Measurements from ENCODE around the gene NFIA. TPM values are rescaled to one million over a fixed set of nuclear protein-coding genes. Genes with fewer than 3 reads are reported as not detected.
"Not testable (repeated sequence)": the region's sequence is repeated elsewhere in the genome, so short reads cannot be mapped to it uniquely, and the experiment has no call there.

Gene NFIA
- total and polyA plus RNA-seq, 5 donors = 15.9 to 127 (median 108) TPM

DNA sequence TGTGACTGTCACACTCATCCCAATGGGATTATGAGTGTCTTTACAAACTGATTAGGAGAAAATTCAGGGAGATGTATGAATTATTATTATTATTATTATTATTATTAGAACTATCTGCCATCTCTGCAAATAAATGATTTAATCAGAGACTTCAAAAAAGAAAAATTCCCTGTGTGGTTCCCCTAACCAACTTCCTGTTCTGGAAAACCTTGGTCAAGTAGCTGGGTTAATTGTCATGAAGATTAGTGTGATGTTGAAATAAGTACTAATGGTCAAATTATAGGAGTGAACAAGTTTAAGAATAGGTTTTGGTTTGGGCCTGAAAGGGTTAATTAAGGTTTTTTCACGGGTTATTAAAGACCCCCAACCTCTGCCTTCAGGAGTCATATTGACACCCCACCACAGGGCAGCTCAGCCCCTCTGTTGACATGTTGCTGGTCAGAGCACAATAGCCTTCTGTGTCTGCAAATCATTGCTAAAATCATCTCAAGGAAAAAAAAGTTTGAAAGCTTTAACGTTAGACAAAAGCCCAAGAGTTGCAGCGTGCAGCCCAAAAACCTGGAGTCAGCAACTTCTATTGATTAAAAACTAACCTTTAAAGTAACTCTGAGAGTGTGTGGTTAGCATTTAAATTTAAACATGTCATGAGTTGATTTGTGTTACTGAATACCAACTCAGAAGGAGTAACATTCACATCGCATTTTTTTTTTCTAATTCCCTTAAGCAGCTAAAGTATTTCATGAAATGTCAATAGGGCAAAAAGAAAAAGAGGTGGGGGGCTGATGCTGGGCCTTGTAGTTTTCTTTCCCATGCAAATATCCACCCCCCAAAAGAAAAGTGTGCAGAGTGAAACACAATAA is 370.0 kb downstream of the NFIA start:
- no peak overlapping the region for H3K4me3 ChIP-seq (ENCODE audit: low read length)
- no peaks in the 10 kb centered on the region for H3K27me3 ChIP-seq (ENCODE audit: control insufficient read depth, insufficient read depth)
- ATAC-seq = no peak
- peak overlapping the region; percentile 88 for H3K27ac ChIP-seq (ENCODE audit: low read length)
- peaks cover 27% of the 10 kb centered on the region for H3K4me1 ChIP-seq (ENCODE audit: control insufficient read depth, insufficient read depth, low read length)
- DNase-seq = no peak
- 8% methylated on average over 4 of the region's 4 CpGs for WGBS
- H3K9me3 ChIP-seq (ENCODE audit: control insufficient read depth, low read length) = no peaks in the 10 kb centered on the region
- intact Hi-C loops (cut with DNase I) = loop anchor here (5.0 to 10.0 kb wide), 7 partner anchors 108 to 478 kb away; partner anchors contain the start of gene NFIA (in 1 of the 4)

DNA sequence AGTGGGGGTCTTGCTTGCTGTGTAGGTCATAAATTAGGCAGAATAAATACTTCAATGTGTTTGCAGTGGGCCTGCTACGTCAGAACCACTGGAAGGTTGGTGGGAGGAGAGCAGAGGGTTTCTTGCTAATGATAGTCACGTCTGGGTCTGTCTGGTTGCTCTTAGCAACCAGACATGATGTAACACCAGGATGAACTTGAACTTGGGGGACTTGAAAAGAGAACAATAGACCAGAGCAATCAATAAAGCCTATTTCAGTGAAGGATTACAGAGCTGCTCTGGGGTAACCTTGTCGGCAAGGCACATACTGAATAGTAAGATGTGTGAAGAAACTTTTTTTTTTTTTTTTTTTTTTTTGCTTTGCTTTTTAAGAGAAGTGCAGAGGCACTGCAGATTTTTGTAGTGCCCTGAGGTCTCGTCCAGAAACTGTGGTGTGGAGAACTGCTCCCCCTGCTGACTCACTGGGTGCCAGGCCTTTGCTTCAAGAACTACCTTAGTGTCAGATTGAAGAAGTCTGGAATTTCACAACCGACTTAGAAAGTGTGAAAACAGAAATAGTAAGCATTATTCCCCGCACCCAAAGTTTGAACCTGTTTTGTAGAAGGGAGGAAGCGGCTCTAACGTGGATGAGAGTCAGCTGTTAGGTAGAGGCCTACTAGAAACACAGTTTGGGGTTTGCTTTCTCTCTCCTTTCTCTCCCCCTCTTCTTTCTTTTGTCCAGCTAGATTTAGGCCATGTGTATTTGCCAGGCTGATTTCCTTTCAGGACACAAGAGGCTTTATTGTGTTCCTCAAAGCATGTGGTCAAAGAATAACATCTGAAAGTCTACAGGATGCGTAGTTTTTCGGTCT is 371.0 kb downstream of the NFIA start:
- Histone ChIP-seq H3K27ac (ENCODE audit: low read length) (peak overlapping the region; percentile 88), H3K27me3 (ENCODE audit: control insufficient read depth, insufficient read depth) (no peaks in the 10 kb centered on the region), H3K4me3 (ENCODE audit: low read length) (no peak overlapping the region), H3K4me1 (ENCODE audit: control insufficient read depth, insufficient read depth, low read length) (peaks cover 27% of the 10 kb centered on the region), H3K9me3 (ENCODE audit: control insufficient read depth, low read length) (no peaks in the 10 kb centered on the region)
- intact Hi-C loops (cut with DNase I) = loop anchor here (5.0 to 10.0 kb wide), 7 partner anchors 109 to 479 kb away; partner anchors contain the start of gene NFIA (in 1 of the 4)
- DNase-seq (peak; percentile 89 to 96 (median 93)), ATAC-seq (peak; percentile 75 to 87)
- WGBS = 8% methylated on average over 10 of the region's 10 CpGs

DNA sequence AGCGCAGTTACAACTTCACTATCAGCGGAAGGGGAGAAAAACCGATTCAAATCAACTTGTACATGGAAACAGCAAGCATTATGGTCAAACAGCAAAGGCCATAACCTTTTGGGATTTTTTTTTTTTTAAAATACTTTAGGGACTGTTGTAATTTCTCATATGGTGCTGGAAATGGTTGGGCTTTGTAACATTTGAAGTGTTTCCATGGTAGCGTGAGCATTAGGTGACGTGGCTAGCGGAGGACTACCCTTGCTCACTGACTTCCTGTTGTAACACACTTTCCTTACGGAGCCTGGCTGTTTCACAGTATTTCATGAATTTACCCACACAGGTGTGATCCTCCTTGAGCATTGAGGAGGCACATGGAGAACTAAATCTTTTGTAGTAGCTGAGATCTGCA is 373.0 kb downstream of the NFIA start:
- Histone ChIP-seq H3K9me3 (ENCODE audit: control insufficient read depth, low read length) (no peaks in the 10 kb centered on the region), H3K27ac (ENCODE audit: low read length) (no peak overlapping the region), H3K4me3 (ENCODE audit: low read length) (no peak overlapping the region), H3K4me1 (ENCODE audit: control insufficient read depth, insufficient read depth, low read length) (peaks cover 14% of the 10 kb centered on the region), H3K27me3 (ENCODE audit: control insufficient read depth, insufficient read depth) (no peaks in the 10 kb centered on the region)
- ATAC-seq (no peak), DNase-seq (no peak)
- intact Hi-C loops (cut with DNase I) = loop anchor here in 3 of 4 donors (10.0 kb wide), 5 partner anchors 111 to 481 kb away; partner anchors contain the start of gene NFIA (in 1 of the 3)
- WGBS = 84% methylated on average over 7 of the region's 7 CpGs

DNA sequence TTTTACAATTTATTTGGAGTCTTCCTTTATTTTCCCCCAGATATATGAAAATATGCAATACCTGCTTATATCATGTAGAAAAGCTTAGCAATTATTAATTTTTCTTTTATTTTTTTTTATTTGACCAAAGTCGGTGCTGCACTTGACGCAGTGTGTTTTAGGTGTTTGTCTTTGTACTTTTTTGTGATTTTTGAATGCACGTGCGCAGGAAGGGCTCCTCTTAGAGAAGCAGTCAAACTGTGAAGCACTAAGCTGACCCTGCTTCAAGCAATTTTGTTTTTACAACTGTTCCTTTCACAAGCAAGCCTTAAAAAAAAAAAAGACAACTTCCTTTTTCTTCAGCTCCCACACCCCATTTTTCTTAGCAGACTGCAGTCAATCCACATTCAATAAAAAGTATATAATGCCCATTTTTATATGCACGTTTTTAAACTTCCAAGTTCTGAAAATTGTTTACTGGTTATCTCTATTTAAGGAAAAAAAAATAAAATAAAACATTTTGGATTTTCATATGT is 375.2 kb downstream of the NFIA start:
- DNase-seq (no peak), ATAC-seq (no peak)
- no peaks in the 10 kb centered on the region for H3K9me3 ChIP-seq (ENCODE audit: control insufficient read depth, low read length)
- WGBS = 72% methylated on average over 5 of the region's 5 CpGs
- no peak overlapping the region for H3K4me3 ChIP-seq (ENCODE audit: low read length)
- H3K27me3 ChIP-seq (ENCODE audit: control insufficient read depth, insufficient read depth) = no peaks in the 10 kb centered on the region
- no peak overlapping the region for H3K27ac ChIP-seq (ENCODE audit: low read length)
- peaks cover 3% of the 10 kb centered on the region for H3K4me1 ChIP-seq (ENCODE audit: control insufficient read depth, insufficient read depth, low read length)
- intact Hi-C loops (cut with DNase I) = loop anchor here in 3 of 4 donors (10.0 kb wide), 5 partner anchors 113 to 483 kb away; partner anchors contain the start of gene NFIA (in 1 of the 3)

DNA sequence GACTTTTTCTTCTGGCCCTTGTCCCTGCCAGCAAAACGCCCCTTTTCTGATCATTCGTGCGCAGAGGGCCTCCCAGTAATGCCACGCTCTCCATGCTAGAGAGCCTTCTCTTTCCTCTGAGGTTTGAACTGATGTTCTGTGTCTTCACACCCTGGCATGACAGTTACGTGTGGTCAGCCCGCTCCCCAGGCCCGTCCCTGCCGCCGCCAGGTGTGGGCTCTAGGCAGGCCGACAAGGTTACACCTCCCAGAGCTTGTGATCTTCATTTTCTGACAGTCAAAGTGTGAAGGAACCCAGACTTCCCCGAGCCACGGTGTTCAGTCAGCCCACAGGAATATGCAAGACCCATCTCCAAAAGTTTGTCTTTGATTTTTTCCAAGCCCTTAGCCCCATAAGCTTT is 377.0 kb downstream of the NFIA start:
- WGBS = 93% methylated on average over 12 of the region's 12 CpGs
- ATAC-seq = no peak
- intact Hi-C loops (cut with DNase I) = loop anchor here in 3 of 4 donors (10.0 kb wide), 5 partner anchors 115 to 485 kb away; partner anchors contain the start of gene NFIA (in 1 of the 3)
- DNase-seq = peak in 1 of 3 donors; percentile 48
- Histone ChIP-seq H3K27me3 (ENCODE audit: control insufficient read depth, insufficient read depth) (no peaks in the 10 kb centered on the region), H3K4me3 (ENCODE audit: low read length) (no peak overlapping the region), H3K27ac (ENCODE audit: low read length) (no peak overlapping the region), H3K4me1 (ENCODE audit: control insufficient read depth, insufficient read depth, low read length) (no peaks in the 10 kb centered on the region), H3K9me3 (ENCODE audit: control insufficient read depth, low read length) (no peaks in the 10 kb centered on the region)

DNA sequence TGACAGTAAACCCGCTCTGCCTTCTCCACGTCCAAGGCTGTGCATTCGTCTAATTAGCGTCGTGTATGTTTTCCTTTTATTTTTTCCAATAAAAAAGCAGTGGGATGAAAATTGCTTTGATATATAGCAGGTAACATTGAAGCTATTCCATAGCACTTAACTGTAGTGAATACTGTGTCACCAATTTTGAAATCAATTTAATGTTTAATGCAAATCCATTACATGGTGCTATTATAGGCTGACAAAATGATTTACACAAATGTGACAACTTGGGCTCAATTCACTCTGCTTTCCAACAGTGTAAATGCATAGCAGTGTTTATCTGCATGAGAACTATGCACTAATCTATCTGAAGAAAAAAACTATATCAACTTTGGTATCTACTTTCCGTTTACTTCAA is 377.8 kb downstream of the NFIA start:
- H3K27ac ChIP-seq (ENCODE audit: low read length) = no peak overlapping the region
- intact Hi-C loops (cut with DNase I) = no loop called here
- H3K4me3 ChIP-seq (ENCODE audit: low read length) = no peak overlapping the region
- WGBS = 92% methylated on average over 6 of the region's 6 CpGs
- H3K4me1 ChIP-seq (ENCODE audit: control insufficient read depth, insufficient read depth, low read length) = no peaks in the 10 kb centered on the region
- H3K9me3 ChIP-seq (ENCODE audit: control insufficient read depth, low read length) = no peaks in the 10 kb centered on the region
- ATAC-seq = no peak
- no peaks in the 10 kb centered on the region for H3K27me3 ChIP-seq (ENCODE audit: control insufficient read depth, insufficient read depth)
- DNase-seq = no peak

DNA sequence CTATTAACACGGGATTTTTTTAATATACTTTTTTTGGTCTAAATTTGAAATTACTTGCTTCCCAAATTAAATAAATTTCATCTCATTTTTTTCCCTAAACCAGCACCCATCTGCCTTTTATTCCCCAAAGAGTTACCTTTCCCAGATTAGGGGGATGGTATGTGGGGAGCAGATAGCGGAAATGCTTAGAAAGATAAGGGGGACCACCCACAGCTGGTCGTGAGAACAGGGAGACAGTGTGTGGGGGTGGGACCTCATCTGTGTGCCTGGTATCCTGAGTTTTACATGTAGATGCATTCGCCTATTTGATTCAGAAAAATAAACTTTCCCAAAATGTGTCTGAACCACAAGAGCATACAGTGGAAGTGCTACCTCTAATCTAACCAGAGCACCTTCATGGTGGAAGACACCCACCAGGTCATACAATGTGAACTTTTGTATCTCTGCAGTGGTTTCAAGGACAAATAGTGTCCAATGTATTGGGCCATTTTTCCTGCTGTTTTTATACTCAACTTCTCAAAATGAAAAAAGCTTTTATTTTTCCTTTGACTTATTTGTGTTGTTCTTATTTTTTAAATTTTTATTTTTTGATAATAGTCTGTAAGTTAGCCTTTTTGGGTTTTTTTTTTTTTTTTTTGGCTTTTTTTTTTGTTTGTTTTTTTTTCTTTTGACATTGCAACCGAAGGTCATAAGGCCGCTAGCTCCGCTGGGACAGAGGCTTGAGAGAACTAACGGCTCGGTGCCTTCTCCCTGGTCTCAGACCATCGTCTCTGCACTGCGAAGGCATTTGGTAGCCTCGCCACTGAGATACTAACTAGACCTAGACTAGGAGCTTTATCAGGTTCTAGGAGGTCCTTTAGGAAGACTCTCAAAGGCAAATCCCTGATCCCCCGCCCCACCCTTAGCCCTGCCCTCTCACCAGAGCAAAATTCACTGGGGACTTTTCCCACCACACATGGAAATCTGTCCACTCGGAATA is 379.3 kb downstream of the NFIA start:
- no peak for ATAC-seq
- intact Hi-C loops (cut with DNase I) = no loop called here
- H3K4me3 ChIP-seq (ENCODE audit: low read length) = no peak overlapping the region
- H3K9me3 ChIP-seq (ENCODE audit: control insufficient read depth, low read length) = no peaks in the 10 kb centered on the region
- WGBS = 82% methylated on average over 14 of the region's 14 CpGs
- H3K4me1 ChIP-seq (ENCODE audit: control insufficient read depth, insufficient read depth, low read length) = no peaks in the 10 kb centered on the region
- DNase-seq = peak in 2 of 3 donors; percentile 39 to 44
- H3K27me3 ChIP-seq (ENCODE audit: control insufficient read depth, insufficient read depth) = no peaks in the 10 kb centered on the region
- no peak overlapping the region for H3K27ac ChIP-seq (ENCODE audit: low read length)

DNA sequence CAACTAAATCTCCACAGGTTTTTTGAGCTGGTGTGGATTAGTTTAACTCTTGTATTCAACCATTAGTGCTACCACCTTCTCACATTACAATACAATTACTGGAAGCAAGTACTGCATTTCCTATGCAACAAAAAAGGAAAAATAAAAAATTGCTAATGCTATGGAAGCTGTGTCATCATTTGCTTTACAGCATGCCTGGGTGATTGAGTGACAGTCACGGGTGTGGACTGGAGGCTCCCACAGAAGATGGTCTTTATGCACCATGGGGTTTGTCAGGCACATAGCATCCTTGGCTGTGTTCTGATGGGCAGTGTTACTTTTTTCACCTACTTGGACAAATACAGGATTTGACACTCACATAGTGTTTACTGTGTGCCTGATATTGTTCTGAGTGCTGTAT is 380.3 kb downstream of the NFIA start:
- Histone ChIP-seq H3K27ac (ENCODE audit: low read length) (no peak overlapping the region), H3K9me3 (ENCODE audit: control insufficient read depth, low read length) (no peaks in the 10 kb centered on the region), H3K4me3 (ENCODE audit: low read length) (no peak overlapping the region), H3K27me3 (ENCODE audit: control insufficient read depth, insufficient read depth) (no peaks in the 10 kb centered on the region), H3K4me1 (ENCODE audit: control insufficient read depth, insufficient read depth, low read length) (no peaks in the 10 kb centered on the region)
- no peak for DNase-seq
- intact Hi-C loops (cut with DNase I) = no loop called here
- ATAC-seq = peak in 1 of 2 donors; percentile 18
- 98% methylated on average over 1 of the region's 1 CpG for WGBS

DNA sequence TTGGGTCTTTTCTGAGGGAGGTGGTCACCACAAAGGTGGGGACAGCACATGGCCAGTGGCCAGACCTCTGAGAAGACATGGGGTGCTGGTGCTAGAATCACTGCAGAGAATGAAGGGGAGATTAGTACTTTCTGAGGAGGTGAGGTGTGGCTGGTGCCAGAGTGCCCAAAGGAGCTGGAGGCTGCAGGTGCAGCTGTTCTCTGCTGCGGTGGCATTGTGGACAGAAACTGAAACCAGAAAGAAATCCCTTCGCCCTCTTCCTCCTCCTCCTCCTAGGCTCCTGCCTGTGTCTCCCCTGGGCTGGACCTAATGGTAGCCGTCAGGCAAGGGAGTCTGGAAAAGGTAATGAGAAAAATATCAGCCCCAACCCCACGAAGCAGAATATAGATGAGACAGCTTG is 380.9 kb downstream of the NFIA start:
- H3K9me3 ChIP-seq (ENCODE audit: control insufficient read depth, low read length) = no peaks in the 10 kb centered on the region
- WGBS = 86% methylated on average over 4 of the region's 4 CpGs
- peak in 1 of 2 donors; percentile 20 for ATAC-seq
- H3K4me3 ChIP-seq (ENCODE audit: low read length) = no peak overlapping the region
- H3K27me3 ChIP-seq (ENCODE audit: control insufficient read depth, insufficient read depth) = no peaks in the 10 kb centered on the region
- DNase-seq = no peak
- intact Hi-C loops (cut with DNase I) = no loop called here
- no peaks in the 10 kb centered on the region for H3K4me1 ChIP-seq (ENCODE audit: control insufficient read depth, insufficient read depth, low read length)
- no peak overlapping the region for H3K27ac ChIP-seq (ENCODE audit: low read length)

DNA sequence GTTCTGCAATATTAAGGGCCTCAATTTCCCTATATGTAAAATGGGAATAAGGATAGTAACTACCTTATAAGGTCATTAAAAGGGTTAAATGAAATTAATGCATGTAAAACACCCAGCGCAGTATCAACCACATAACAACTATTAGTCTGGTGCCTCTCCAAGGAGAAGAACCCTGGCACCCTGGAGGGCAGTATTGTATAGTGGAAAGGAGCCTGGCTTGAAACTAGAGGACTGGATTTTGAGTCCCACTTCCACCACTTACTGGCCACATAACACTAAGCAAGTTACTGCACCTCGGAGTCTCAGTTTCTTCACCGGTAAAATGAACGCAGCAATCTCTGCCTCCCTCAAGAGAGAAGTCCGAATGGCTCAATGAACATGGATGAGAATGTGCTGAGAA is 385.5 kb downstream of the NFIA start:
- H3K9me3 ChIP-seq (ENCODE audit: control insufficient read depth, low read length); ATAC-seq; H3K4me3 ChIP-seq (ENCODE audit: low read length); H3K4me1 ChIP-seq (ENCODE audit: control insufficient read depth, insufficient read depth, low read length); H3K27me3 ChIP-seq (ENCODE audit: control insufficient read depth, insufficient read depth); intact Hi-C loops (cut with DNase I); DNase-seq; H3K27ac ChIP-seq (ENCODE audit: low read length): not testable (repeated sequence)
- 94% methylated on average over 5 of the region's 5 CpGs for WGBS

Data from right cardiac atrium (tissue), 5 donors.